Neural cell (in vitro differentiated cells): ENCODE data around the gene CRK.

Experiments
- CTCF ChIP-seq: fragments of 450-650 bp; IDR thresholded peaks from 2 replicates; pipeline ENCODE4 v1.5.1; 2014; ENCODE audit warnings: antibody characterized with exemption, mild to moderate bottlenecking, moderate library complexity; ENCODE audit not compliant: poor library complexity, severe bottlenecking
- EP300 ChIP-seq: fragments of 450-650 bp; conservative IDR thresholded peaks from 2 replicates; pipeline ENCODE4 v1.6.1; 2014; ENCODE audit warnings: antibody characterized with exemption, mild to moderate bottlenecking, moderate library complexity; ENCODE audit not compliant: poor library complexity, severe bottlenecking
- EZH2 ChIP-seq: fragments of 200-600, 300-800 bp; shearing (Covaris generic), sonication (generic); IDR thresholded peaks from 2 replicates; pipeline ENCODE4 v1.6.1; 2014; ENCODE audit warnings: antibody characterized with exemption, low read length, borderline replicate concordance, mild to moderate bottlenecking; ENCODE audit not compliant: insufficient read depth, poor library complexity, severe bottlenecking
- MXI1 ChIP-seq: fragments of 450-650 bp; conservative IDR thresholded peaks from 2 replicates; pipeline ENCODE4 v1.6.1; 2014; ENCODE audit warnings: antibody characterized with exemption, mild to moderate bottlenecking; ENCODE audit not compliant: poor library complexity, severe bottlenecking
- POLR2AphosphoS5 ChIP-seq: IDR thresholded peaks from 2 replicates; pipeline ENCODE4 v1.6.1; 2012
- RAD21 ChIP-seq: fragments of 450-650 bp; conservative IDR thresholded peaks from 2 replicates; pipeline ENCODE4 v1.6.1; 2014; ENCODE audit warnings: antibody characterized with exemption, mild to moderate bottlenecking, moderate library complexity
- REST ChIP-seq: IDR thresholded peaks from 2 replicates; pipeline ENCODE4 v1.6.1; 2012; ENCODE audit warnings: borderline replicate concordance
- SMC3 ChIP-seq: fragments of 450-650 bp; conservative IDR thresholded peaks from 2 replicates; pipeline ENCODE4 v1.6.1; 2014; ENCODE audit warnings: antibody characterized with exemption, mild to moderate bottlenecking, moderate library complexity; ENCODE audit not compliant: poor library complexity
- TAF1 ChIP-seq: IDR thresholded peaks from 2 replicates; pipeline ENCODE4 v1.6.1; 2012; ENCODE audit warnings: low read depth

DNA sequence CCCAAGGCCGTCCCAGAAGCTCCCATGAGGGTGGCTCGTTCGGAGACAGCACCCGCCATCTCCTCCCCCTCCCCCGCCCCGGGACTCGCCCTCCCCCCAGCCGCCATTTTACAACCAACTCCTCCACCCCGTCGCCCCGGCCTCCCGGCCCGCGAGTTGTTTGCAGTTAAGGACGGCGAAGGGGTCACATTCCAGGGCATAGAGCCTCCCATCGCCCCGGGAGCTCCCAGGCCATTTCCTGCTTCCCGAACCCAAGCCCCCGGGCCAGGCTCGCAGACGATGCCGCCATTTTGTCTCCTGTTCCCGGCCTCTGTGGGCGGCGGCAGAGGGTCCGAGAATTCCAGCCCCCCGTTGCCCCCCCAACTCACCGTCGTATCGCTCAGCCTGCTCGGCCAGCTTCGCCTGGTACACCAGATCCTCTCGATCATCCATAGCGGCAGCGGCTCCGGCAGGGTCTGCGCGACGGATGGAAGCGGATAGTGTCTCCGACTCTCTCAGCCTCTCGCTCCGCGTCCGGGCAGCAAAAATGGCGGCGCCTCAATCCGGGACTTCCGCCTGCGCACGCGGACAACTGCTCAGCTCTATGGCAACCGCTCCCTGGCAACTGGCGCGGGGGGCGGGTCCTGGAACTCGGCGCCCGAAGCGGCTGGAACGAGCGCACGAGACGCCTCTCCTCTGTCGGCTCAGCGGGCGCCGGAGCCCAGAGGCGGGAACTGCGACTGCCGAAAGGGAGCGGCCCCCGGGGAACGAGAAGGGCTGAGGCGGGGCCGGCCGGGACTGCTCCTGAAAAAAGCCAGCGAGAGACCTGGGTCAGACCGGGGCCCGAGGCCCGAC lies 56.1 kb downstream of the CRK start, which contains the start of gene YWHAE:
- TF ChIP-seq CTCF, result no peak
- no peak for TF ChIP-seq EZH2
- TF ChIP-seq TAF1, result peak; percentile 98
- TF ChIP-seq POLR2AphosphoS5, result peak; percentile 99
- TF ChIP-seq SMC3, result peak; percentile 21
- TF ChIP-seq RAD21, result peak; percentile 29
- peak; percentile 66 for TF ChIP-seq EP300
- TF ChIP-seq REST, result peak; percentile 98
- TF ChIP-seq MXI1, result peak; percentile 95
